ENCODE results near the gene PPM1K. TPM values are rescaled to one million over a fixed set of nuclear protein-coding genes. Genes with fewer than 3 reads are reported as not detected.

The PPM1K gene
- polyA plus RNA-seq, 1 donor (not counting 4 experiments of a cell fraction or from before 2014, with no cell fraction given) = 9.8 TPM

DNA sequence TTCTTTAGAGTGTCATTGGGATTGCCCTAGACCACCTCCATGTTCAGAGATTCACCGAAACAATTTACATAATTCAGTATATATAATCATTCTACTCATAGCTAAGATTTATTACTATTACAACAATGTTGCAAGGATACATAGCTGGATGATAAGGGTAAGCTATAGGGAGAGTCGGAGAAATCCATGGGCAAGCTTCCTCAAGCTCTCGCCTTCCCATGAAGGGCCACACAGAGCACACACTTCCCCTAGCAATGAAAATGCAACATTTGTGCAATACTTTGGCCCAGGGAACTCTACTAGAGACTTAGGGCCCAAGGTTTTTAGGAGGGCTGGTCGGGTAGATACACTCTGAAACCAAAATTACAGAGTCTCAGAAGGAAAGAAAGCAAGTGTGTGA lies 76.2 kb downstream of the PPM1K start:
- Histone ChIP-seq H2AFZ (ENCODE audit: control insufficient read depth, low read length) (no peak overlapping the region), H3K9me1 (ENCODE audit: control insufficient read depth, extremely low read depth, insufficient read depth, low read length) (no peaks in the 10 kb centered on the region), H3K27ac (ENCODE audit: control insufficient read depth, insufficient read depth, low read length) (no peak overlapping the region), H3K9me3 (ENCODE audit: control insufficient read depth, low read depth, low read length) (no peaks in the 10 kb centered on the region), H3K4me3 (ENCODE audit: control insufficient read depth in 2 of 3, extremely low read depth in 1 of 3, insufficient read depth in 2 of 3, low read depth in 1 of 3, low read length in 3 of 3) (no peak overlapping the region), H3K27me3 (ENCODE audit: control insufficient read depth, extremely low read depth, insufficient read depth, low read length) (no peaks in the 10 kb centered on the region), H3K79me2 (ENCODE audit: control insufficient read depth, insufficient read depth, low read length) (no peaks in the 10 kb centered on the region), H3K4me1 (ENCODE audit: control insufficient read depth, extremely low read depth, insufficient read depth, low read length) (no peaks in the 10 kb centered on the region), H4K20me1 (ENCODE audit: control insufficient read depth, extremely low read depth, insufficient read depth, low read length) (no peaks in the 10 kb centered on the region), H3K36me3 (ENCODE audit: control insufficient read depth in 2 of 2, extremely low read depth in 1 of 2, insufficient read depth in 2 of 2, low read length in 2 of 2) (no peaks in the 10 kb centered on the region), H3K9ac (ENCODE audit: control insufficient read depth, extremely low read depth, insufficient read depth, low read length) (no peak overlapping the region), H3K4me2 (ENCODE audit: control insufficient read depth, extremely low read depth, insufficient read depth, low read depth, low read length) (no peak overlapping the region)
- no peak for TF ChIP-seq EZH2 (IDR thresholded peaks at IDR 0.05; ENCODE audit: low read length)
- TF ChIP-seq, protein P1, sequence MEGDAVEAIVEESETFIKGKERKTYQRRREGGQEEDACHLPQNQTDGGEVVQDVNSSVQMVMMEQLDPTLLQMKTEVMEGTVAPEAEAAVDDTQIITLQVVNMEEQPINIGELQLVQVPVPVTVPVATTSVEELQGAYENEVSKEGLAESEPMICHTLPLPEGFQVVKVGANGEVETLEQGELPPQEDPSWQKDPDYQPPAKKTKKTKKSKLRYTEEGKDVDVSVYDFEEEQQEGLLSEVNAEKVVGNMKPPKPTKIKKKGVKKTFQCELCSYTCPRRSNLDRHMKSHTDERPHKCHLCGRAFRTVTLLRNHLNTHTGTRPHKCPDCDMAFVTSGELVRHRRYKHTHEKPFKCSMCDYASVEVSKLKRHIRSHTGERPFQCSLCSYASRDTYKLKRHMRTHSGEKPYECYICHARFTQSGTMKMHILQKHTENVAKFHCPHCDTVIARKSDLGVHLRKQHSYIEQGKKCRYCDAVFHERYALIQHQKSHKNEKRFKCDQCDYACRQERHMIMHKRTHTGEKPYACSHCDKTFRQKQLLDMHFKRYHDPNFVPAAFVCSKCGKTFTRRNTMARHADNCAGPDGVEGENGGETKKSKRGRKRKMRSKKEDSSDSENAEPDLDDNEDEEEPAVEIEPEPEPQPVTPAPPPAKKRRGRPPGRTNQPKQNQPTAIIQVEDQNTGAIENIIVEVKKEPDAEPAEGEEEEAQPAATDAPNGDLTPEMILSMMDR (optimal IDR thresholded peaks at IDR 0.05 in 1 of 3, IDR thresholded peaks at IDR 0.05 in 1 of 3, conservative IDR thresholded peaks at IDR 0.05 in 1 of 3; ENCODE audit: extremely low read depth in 1 of 3, insufficient read depth in 2 of 3, low read length in 3 of 3) = no peak
- no peak for FAIRE-seq
- dilution Hi-C loops (cut with MboI; ENCODE audit: extremely low pct_ligation_motif_present, low sequenced_read_pairs) = loop anchor here (25.0 kb wide), 1 partner anchor 346 kb away; no protein-coding TSS in a partner anchor
- DNase-seq (ENCODE audit: low read depth, low spot score) = no peak

Small RNA genes lying within 50 kb of the gene (small RNA-seq; reads per million reads assigned to genes)
- gene RF00019 (ENCODE audit: insufficient read length in 3 of 3, low read depth in 3 of 3, low replicate concordance in 1 of 3) = 0 reads per million in 3 experiments
- gene RNU6-1298P (ENCODE audit: insufficient read length in 3 of 3, low read depth in 3 of 3, low replicate concordance in 1 of 3) = 0 reads per million in 3 experiments

Other genes starting within 250 kb of the PPM1K start
- gene ABCG2, start 125.9 kb downstream of the PPM1K start, polyA plus RNA-seq = 3.4 to 5.3 TPM (median 4.9 TPM) in 3 replicates
- gene HERC6, start 94.3 kb upstream of the PPM1K start, polyA plus RNA-seq = 33.9 to 36.0 TPM (median 34.1 TPM) in 3 replicates
- 1.8 to 3.4 TPM (median 2.7 TPM) in 3 replicates for gene HERC5, start 172.6 kb upstream of the PPM1K start, polyA plus RNA-seq
- 55.4 to 95.6 TPM (median 71.5 TPM) in 3 replicates for gene PYURF, start 239.2 kb upstream of the PPM1K start, polyA plus RNA-seq

Data from keratinocyte (primary cell).